NCI-H2171 (cell line): ENCODE results near the gene PLEKHA4.
"Not testable (repeated sequence)": the region's sequence is repeated elsewhere in the genome, so short reads cannot be mapped to it uniquely, and the experiment has no call there.

ENCODE experiments used
- DNase-seq: peaks from one replicate; lab custom pipeline; 2025; lab: John Stamatoyannopoulos, UW

PLEKHA4 gene

GRCh38 chr19:48797103-48797502 is 71.3 kb downstream of the PLEKHA4 start:
- no peak for DNase-seq

GRCh38 chr19:48796298-48797083 is 71.9 kb downstream of the PLEKHA4 start:
- no peak for DNase-seq

GRCh38 chr19:48795685-48796070 is 72.7 kb downstream of the PLEKHA4 start:
- DNase-seq: no peak

- peak; percentile 86 for DNase-seq
Observed at GRCh38 chr19:48795055-48795684, 73.2 kb downstream of the PLEKHA4 start.

- DNase-seq: no peak
Observed at GRCh38 chr19:48794291-48794690, 74.1 kb downstream of the PLEKHA4 start.

GRCh38 chr19:48793271-48793670 is 75.1 kb downstream of the PLEKHA4 start:
- DNase-seq: no peak

GRCh38 chr19:48787331-48787730 is 81.1 kb downstream of the PLEKHA4 start:
- not testable (repeated sequence) for DNase-seq
